ENCODE results near the gene FRRS1L. TPM values are rescaled to one million over a fixed set of nuclear protein-coding genes. Genes with fewer than 3 reads are reported as not detected.

Gene FRRS1L
- total and polyA plus RNA-seq, 2 of the 4 experiments (the other 2 are of a cell fraction), result under 0.01 to 0.05 TPM

- no peaks in the 10 kb centered on the region for H3K36me3 ChIP-seq (ENCODE audit: control insufficient read depth, insufficient read depth, low read length)
- CTCF ChIA-PET, result no interaction called here
- no peaks in the 10 kb centered on the region for H3K9me1 ChIP-seq (ENCODE audit: insufficient read depth, low read length)
- ATAC-seq (ENCODE audit: low read depth) (no peak), DNase-seq (no peak)
- peaks cover 16% of the 10 kb centered on the region; the same call in 1 of the 2 replicates for H3K27me3 ChIP-seq (ENCODE audit: control insufficient read depth, insufficient read depth, low read length)
- H3K18ac ChIP-seq (ENCODE audit: low read depth, low read length), result no peak overlapping the region
- H4K8ac ChIP-seq (ENCODE audit: low read depth in 2 of 2, low read length in 2 of 2), result no peak overlapping the region
- no peak overlapping the region for H3K9ac ChIP-seq (ENCODE audit: low read depth, low read length)
- no peaks in the 10 kb centered on the region for H3K4me1 ChIP-seq (ENCODE audit: control insufficient read depth, insufficient read depth, low read length)
- H3K4ac ChIP-seq (ENCODE audit: low read depth, low read length), result no peak overlapping the region
- dilution Hi-C loops (cut with HindIII; ENCODE audit: low sequenced_read_pairs, unreplicated experiment) (no loop called here), intact Hi-C loops (cut with micrococcal nuclease) (no loop called here), in situ Hi-C loops (cut with MboI; ENCODE audit: low sequenced_read_pairs) (no loop called here)
- no peak overlapping the region for H3K4me2 ChIP-seq (ENCODE audit: low read depth, low read length)
- H2BK15ac ChIP-seq (ENCODE audit: low read depth, low read length), result no peak overlapping the region
- BruUV-seq (replicated peaks), result no TSS peak
- no peak overlapping the region for H2AFZ ChIP-seq (replicated peaks; ENCODE audit: low read length, poor library complexity)
- TF ChIP-seq FOS (IDR thresholded peaks at IDR 0.05; ENCODE audit: low read depth, low read length) (no peak), CTCF (conservative IDR thresholded peaks at IDR 0.05; ENCODE audit: low read depth, low read length) (no peak), USF2 (IDR thresholded peaks at IDR 0.05; ENCODE audit: low read depth, low read length) (no peak), SMC3 (IDR thresholded peaks at IDR 0.05; ENCODE audit: low read depth, low read length) (no peak), MXI1 (IDR thresholded peaks at IDR 0.05; ENCODE audit: borderline replicate concordance, low read depth, low read length) (no peak), POLR2A (IDR thresholded peaks at IDR 0.05; ENCODE audit: low read depth, low read length) (no peak), RCOR1 (IDR thresholded peaks at IDR 0.05; ENCODE audit: insufficient replicate concordance, low read length) (no peak), CEBPB (IDR thresholded peaks at IDR 0.05; ENCODE audit: low read depth, low read length) (no peak), MAZ (IDR thresholded peaks at IDR 0.05; ENCODE audit: borderline replicate concordance, low read depth, low read length) (no peak), NFE2L2 (IDR thresholded peaks at IDR 0.05; ENCODE audit: low read depth, low read length) (no peak), ELK1 (IDR thresholded peaks at IDR 0.05; ENCODE audit: borderline replicate concordance, low read depth, low read length) (no peak), BHLHE40 (IDR thresholded peaks at IDR 0.05; ENCODE audit: low read depth, low read length) (no peak), CHD1 (IDR thresholded peaks at IDR 0.05; ENCODE audit: low read depth, low read length) (no peak), MAFK (IDR thresholded peaks at IDR 0.05; ENCODE audit: low read depth, low read length) (no peak), RFX5 (IDR thresholded peaks at IDR 0.05; ENCODE audit: low read depth, low read length) (no peak), RAD21 (IDR thresholded peaks at IDR 0.05; ENCODE audit: low read length) (no peak)
- H2AK5ac ChIP-seq (ENCODE audit: low read depth, low read length), result no peak overlapping the region
- POLR2A ChIA-PET (ENCODE audit: unreplicated experiment), result no interaction called here
- H4K5ac ChIP-seq (ENCODE audit: low read depth, low read length), result no peak overlapping the region
- no peak overlapping the region for H4K91ac ChIP-seq (ENCODE audit: insufficient read depth, low read depth, low read length)
- H2BK5ac ChIP-seq (ENCODE audit: low read depth, low read length, poor library complexity, severe bottlenecking), result no peak overlapping the region
- H4K20me1 ChIP-seq (ENCODE audit: insufficient read depth, low read length), result no peaks in the 10 kb centered on the region
- H3K56ac ChIP-seq (ENCODE audit: extremely low read depth, insufficient read depth, low read length), result no peak overlapping the region
- no peak overlapping the region for H3K4me3 ChIP-seq (ENCODE audit: insufficient read depth, low read depth, low read length)
- no peaks in the 10 kb centered on the region for H3K79me1 ChIP-seq (ENCODE audit: low read depth in 1 of 2, low read length in 2 of 2)
- no peak overlapping the region for H3K23ac ChIP-seq (ENCODE audit: low read depth, low read length)
- no peak overlapping the region for H2BK120ac ChIP-seq (ENCODE audit: low read depth, low read length)
- H3K27ac ChIP-seq (ENCODE audit: insufficient read depth, low read length), result no peak overlapping the region
- no peak overlapping the region for H2AK9ac ChIP-seq (replicated peaks; ENCODE audit: low read depth, low read length, poor library complexity)
- WGBS, 2 experiments (ENCODE audit: extremely low coverage in 2 of 2, insufficient read length in 1 of 2), result 60% methylated on average over 2 of the region's 2 CpGs; no CpG with 5 or more reads in 1 of the 2 experiments
- no peak overlapping the region for H2BK20ac ChIP-seq (ENCODE audit: low read depth, low read length)
- H3K14ac ChIP-seq (replicated peaks; ENCODE audit: low read depth, low read length), result no peak overlapping the region
- H3K9me3 ChIP-seq (ENCODE audit: control insufficient read depth, insufficient read depth, low read length), result peaks cover 3% of the 10 kb centered on the region; the same call in 1 of the 2 replicates
Measured at GRCh38 chr9:109206670-109207069, 39.6 kb upstream of the FRRS1L start.

All from IMR-90 (cell line).